22Rv1 (cell line): ENCODE results near the gene APOF.

Experiments
- H3K27ac ChIP-seq: fragments of 450-650 bp; 2 replicates; pipeline ENCODE4 v1.5.1; 2017
- ZFX ChIP-seq: fragments of 450-650 bp; IDR thresholded peaks from 2 replicates; pipeline ENCODE4 v1.6.1; 2017; ENCODE audit warnings: antibody characterized with exemption, borderline replicate concordance
- TF ChIP-seq, protein P1 (sequence below): fragments of 450-650 bp; IDR thresholded peaks from 2 replicates; pipeline ENCODE4 v1.5.1; 2017; ENCODE audit warnings: mild to moderate bottlenecking

Gene APOF

GRCh38 chr12:56392331-56392730 is 29.7 kb upstream of the APOF start:
- H3K27ac ChIP-seq: no peak overlapping the region
- TF ChIP-seq, protein P1, sequence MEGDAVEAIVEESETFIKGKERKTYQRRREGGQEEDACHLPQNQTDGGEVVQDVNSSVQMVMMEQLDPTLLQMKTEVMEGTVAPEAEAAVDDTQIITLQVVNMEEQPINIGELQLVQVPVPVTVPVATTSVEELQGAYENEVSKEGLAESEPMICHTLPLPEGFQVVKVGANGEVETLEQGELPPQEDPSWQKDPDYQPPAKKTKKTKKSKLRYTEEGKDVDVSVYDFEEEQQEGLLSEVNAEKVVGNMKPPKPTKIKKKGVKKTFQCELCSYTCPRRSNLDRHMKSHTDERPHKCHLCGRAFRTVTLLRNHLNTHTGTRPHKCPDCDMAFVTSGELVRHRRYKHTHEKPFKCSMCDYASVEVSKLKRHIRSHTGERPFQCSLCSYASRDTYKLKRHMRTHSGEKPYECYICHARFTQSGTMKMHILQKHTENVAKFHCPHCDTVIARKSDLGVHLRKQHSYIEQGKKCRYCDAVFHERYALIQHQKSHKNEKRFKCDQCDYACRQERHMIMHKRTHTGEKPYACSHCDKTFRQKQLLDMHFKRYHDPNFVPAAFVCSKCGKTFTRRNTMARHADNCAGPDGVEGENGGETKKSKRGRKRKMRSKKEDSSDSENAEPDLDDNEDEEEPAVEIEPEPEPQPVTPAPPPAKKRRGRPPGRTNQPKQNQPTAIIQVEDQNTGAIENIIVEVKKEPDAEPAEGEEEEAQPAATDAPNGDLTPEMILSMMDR: no peak

GRCh38 chr12:56391721-56392120 is 29.1 kb upstream of the APOF start:
- no peak for TF ChIP-seq ZFX
- TF ChIP-seq, protein P1: no peak
- no peak overlapping the region for H3K27ac ChIP-seq

- TF ChIP-seq, protein P1: no peak
- no peak for TF ChIP-seq ZFX
- no peak overlapping the region for H3K27ac ChIP-seq
These were observed 26.8 kb upstream of the APOF start for GRCh38 chr12:56389412-56389811.

- no peak for TF ChIP-seq ZFX
- TF ChIP-seq, protein P1: no peak
- no peak overlapping the region for H3K27ac ChIP-seq
These were observed 24.6 kb upstream of the APOF start for GRCh38 chr12:56387152-56387736.

DNA sequence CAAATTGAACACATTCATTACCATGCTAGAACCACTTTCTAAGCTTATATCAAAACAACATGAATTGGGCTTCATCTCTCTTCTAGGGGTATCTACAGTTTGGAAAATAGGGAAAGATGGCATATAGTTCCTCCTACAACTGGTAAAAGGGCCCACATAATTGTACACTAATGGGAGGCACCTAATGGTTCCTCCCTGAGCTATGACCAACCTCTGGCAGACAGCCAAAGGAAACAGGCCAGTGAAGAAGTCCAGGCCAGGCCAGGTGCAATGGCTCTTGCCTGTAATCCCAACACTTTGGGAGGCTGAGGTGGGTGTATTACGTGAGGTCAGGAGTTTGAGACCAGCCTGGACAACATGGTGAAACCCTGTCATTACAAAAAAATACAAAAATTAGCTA is 23.2 kb upstream of the APOF start:
- TF ChIP-seq, protein P1: no peak
- no peak for TF ChIP-seq ZFX
- no peak overlapping the region for H3K27ac ChIP-seq

- TF ChIP-seq, protein P1: no peak
- no peak for TF ChIP-seq ZFX
- no peak overlapping the region for H3K27ac ChIP-seq
These were observed 20.0 kb upstream of the APOF start for GRCh38 chr12:56382611-56383010.

DNA sequence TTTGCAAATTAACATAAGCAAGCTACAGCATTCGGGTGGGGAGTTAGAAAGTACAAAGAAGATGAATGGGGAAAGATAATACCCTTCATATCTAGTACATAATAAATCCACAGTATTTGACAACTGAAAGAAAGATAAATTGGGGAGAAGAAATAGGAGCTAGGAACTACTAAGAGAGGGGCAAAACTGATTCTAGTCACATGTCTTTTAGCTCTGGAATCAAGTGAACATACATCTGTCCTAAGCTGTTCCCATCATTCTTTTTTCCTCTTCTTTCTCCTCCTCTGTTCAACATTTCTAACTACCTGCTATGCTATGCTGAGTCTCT is 15.3 kb upstream of the APOF start:
- H3K27ac ChIP-seq: no peak overlapping the region
- TF ChIP-seq, protein P1: no peak
